CD14-positive monocyte (primary cell): Measurements from ENCODE around the gene ATP4A. TPM values are rescaled to one million over a fixed set of nuclear protein-coding genes. Genes with fewer than 3 reads are reported as not detected.
A peak's percentile ranks its signal among the peaks of the same experiment; 100 is the strongest.

Experiments used
- DNase-seq, 3 donors: peaks; one replicate each; pipeline ENCODE4 v3.0.0-alpha.2; 2011 to 2022
- H2AFZ ChIP-seq: 2 replicates; pipeline ENCODE4 v1.6.0; 2012; ENCODE audit warnings: mild to moderate bottlenecking, low read depth, low read length, inconsistent platforms; ENCODE audit not compliant: insufficient read depth, poor library complexity, severe bottlenecking
- H3K27ac ChIP-seq, 2 donors: 1 replicate in 1 of 2; 2 replicates in 1 of 2; pipeline ENCODE4 v1.5.1; 2012 to 2013; ENCODE audit warnings: low read length in 2 of 2, control low read depth in 1 of 2, inconsistent platforms in 1 of 2, low read depth in 1 of 2, mild to moderate bottlenecking in 1 of 2
- H3K27me3 ChIP-seq, 2 donors: one replicate each; pipeline versions ENCODE4 v1.6.0 to v1.6.1; 2011 to 2013; ENCODE audit warnings: low read length in 2 of 2; ENCODE audit not compliant: control insufficient read depth in 2 of 2, insufficient read depth in 2 of 2
- H3K36me3 ChIP-seq, 2 donors: replicated peaks in 1 of 2; 1 replicate in 1 of 2; 2 replicates in 1 of 2; pipeline versions ENCODE4 v1.5.1 to v1.6.1; 2012 to 2013; ENCODE audit warnings: low read length in 2 of 2, control low read depth in 1 of 2, inconsistent platforms in 1 of 2, mild to moderate bottlenecking in 1 of 2; ENCODE audit not compliant: insufficient read depth in 2 of 2, control insufficient read depth in 1 of 2
- H3K4me1 ChIP-seq, 2 donors: 1 replicate in 1 of 2; 2 replicates in 1 of 2; pipeline versions ENCODE4 v1.5.1 to v1.6.1; 2012 to 2013; ENCODE audit warnings: low read length in 2 of 2, control low read depth in 1 of 2, inconsistent platforms in 1 of 2, mild to moderate bottlenecking in 1 of 2, moderate library complexity in 1 of 2; ENCODE audit not compliant: insufficient read depth in 2 of 2, control insufficient read depth in 1 of 2
- H3K4me2 ChIP-seq: replicated peaks from 2 replicates; pipeline ENCODE3; 2012; ENCODE audit warnings: low read length, moderate library complexity, mild to moderate bottlenecking; ENCODE audit not compliant: poor library complexity, severe bottlenecking; ENCODE audit errors: extremely low read depth
- H3K4me3 ChIP-seq, 3 experiments: fragments of 200-600 bp in 1 of 3; sonication (generic) in 1 of 3; replicated peaks in 1 of 3; 1 replicate in 2 of 3; 2 replicates in 1 of 3; pipeline ENCODE4 v1.5.1; 2011 to 2013; ENCODE audit warnings: low read length in 3 of 3, mild to moderate bottlenecking in 3 of 3, control low read depth in 2 of 3, low read depth in 2 of 3, inconsistent platforms in 1 of 3, moderate library complexity in 1 of 3
- H3K79me2 ChIP-seq: 2 replicates; pipeline ENCODE4 v1.6.0; 2012; ENCODE audit warnings: mild to moderate bottlenecking, control low read depth, inconsistent platforms, low read length, moderate library complexity; ENCODE audit not compliant: insufficient read depth
- H3K9ac ChIP-seq: 2 replicates; pipeline ENCODE4 v1.6.0; 2017; ENCODE audit warnings: low read length, mild to moderate bottlenecking; ENCODE audit not compliant: insufficient read depth, poor library complexity, severe bottlenecking
- H3K9me3 ChIP-seq, 2 donors: replicated peaks in 1 of 2; 1 replicate in 1 of 2; 2 replicates in 1 of 2; pipeline versions ENCODE4 v1.5.1 to v1.6.1; 2012 to 2013; ENCODE audit warnings: low read length in 2 of 2, control low read depth in 1 of 2; ENCODE audit not compliant: control insufficient read depth in 1 of 2, insufficient read depth in 1 of 2
- H4K20me1 ChIP-seq: 2 replicates; pipeline ENCODE4 v1.6.0; 2012; ENCODE audit warnings: mild to moderate bottlenecking, low read length, control low read depth, moderate library complexity; ENCODE audit not compliant: insufficient read depth
- H3K27ac Mint-ChIP-seq, 7 donors: one replicate each; pipeline ENCODE4 v1.8.0; 2020; ENCODE audit warnings: mild to moderate bottlenecking in 7 of 7, mixed read lengths in 7 of 7, moderate library complexity in 6 of 7, inconsistent platforms in 2 of 7
- H3K27me3 Mint-ChIP-seq, 3 donors: one replicate each; pipeline ENCODE4 v1.8.0; 2021 to 2022; ENCODE audit warnings: low read depth in 3 of 3, mild to moderate bottlenecking in 3 of 3, mixed read lengths in 3 of 3, moderate library complexity in 3 of 3, inconsistent platforms in 1 of 3
- H3K36me3 Mint-ChIP-seq, 2 donors: one replicate each; pipeline ENCODE4 v1.8.0; 2020; ENCODE audit warnings: mixed read lengths in 2 of 2, inconsistent platforms in 1 of 2, mild to moderate bottlenecking in 1 of 2
- H3K4me1 Mint-ChIP-seq: one replicate; pipeline ENCODE4 v1.8.0; 2020; ENCODE audit warnings: mild to moderate bottlenecking, mixed read lengths
- H3K4me3 Mint-ChIP-seq, 2 donors: one replicate each; pipeline ENCODE4 v1.8.0; 2020; ENCODE audit warnings: mild to moderate bottlenecking in 2 of 2, mixed read lengths in 2 of 2, moderate library complexity in 1 of 2
- H3K9me3 Mint-ChIP-seq, 7 donors: one replicate each; pipeline ENCODE4 v1.8.0; 2020 to 2022; ENCODE audit warnings: mixed read lengths in 7 of 7, mild to moderate bottlenecking in 6 of 7, moderate library complexity in 6 of 7, inconsistent platforms in 2 of 7
- WGBS: methylation state at CpG from one replicate; pipeline ENCODE4 v1.1.5; 2013; ENCODE audit warnings: missing lambda C conversion rate; ENCODE audit not compliant: insufficient coverage; 5-methylcytosine and 5-hydroxymethylcytosine counted together
- intact Hi-C, 2 donors: fragments of 100-400 bp; cut with micrococcal nuclease; formaldehyde crosslinking; loops; one replicate each; pipeline versions ENCODE4 v1.15.0 to v1.15.1; 2023
- polyA plus RNA-seq, 3 donors: library from polyadenylated mRNA; depleted of rRNA in 1 of 3; unstranded in 2 of 3; stranded (reverse) in 1 of 3; fragments of 300-500 nt in 2 of 3; fragments of >200 nt in 1 of 3; fragmentation: Illumina TruSeq in 2 of 3; gene quantifications; 1 replicate in 2 of 3; 2 replicates in 1 of 3; pipeline ENCODE4 v1.2.3, GENCODE V29; 2012 to 2021
- TF ChIP-seq, protein P1 (sequence below): fragments of 200-600 bp; IDR thresholded peaks from one replicate; pipeline ENCODE4 v1.8.0; 2022; ENCODE audit warnings: antibody characterized with exemption, mild to moderate bottlenecking

ATP4A gene
- polyA plus RNA-seq, 3 donors: not detected

DNA sequence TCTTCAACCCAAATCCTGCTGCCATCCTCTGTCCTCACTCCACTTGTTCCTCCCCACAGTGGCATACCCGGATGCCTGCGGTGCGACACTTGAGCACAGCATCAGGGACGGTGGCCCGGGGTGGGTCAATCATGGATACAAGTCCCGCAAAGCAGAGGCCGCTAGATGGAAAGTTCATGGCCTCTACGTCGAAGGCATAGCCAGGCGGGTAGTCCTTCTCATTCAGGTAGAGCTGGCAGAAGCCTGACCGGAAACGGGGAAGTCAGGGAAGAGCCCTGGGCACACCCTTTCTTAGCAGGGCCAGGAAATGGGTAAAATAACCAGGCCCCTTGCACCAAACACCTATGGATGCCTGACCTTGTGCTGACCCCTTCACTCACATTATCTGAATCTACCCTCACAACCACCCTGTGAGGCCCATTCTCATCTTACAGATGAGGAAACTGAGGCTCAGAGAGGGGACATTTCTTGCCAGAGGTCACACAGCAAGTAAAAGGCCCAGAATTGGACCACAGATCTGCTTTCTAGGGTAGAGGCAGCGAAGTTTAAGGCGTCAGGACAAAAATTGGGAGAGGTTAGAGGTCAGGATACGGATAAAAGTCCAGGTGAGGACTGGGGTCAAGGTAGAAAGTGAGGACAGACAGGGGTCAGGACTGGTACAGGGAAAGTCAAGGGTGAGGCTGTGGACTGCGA lies 6.5 kb downstream of the ATP4A start:
- peak overlapping the region; percentile 78 for H2AFZ ChIP-seq
- peaks cover 36 to 44% (median 37%) of the 10 kb centered on the region in 3 donors for H3K27me3 Mint-ChIP-seq

DNA sequence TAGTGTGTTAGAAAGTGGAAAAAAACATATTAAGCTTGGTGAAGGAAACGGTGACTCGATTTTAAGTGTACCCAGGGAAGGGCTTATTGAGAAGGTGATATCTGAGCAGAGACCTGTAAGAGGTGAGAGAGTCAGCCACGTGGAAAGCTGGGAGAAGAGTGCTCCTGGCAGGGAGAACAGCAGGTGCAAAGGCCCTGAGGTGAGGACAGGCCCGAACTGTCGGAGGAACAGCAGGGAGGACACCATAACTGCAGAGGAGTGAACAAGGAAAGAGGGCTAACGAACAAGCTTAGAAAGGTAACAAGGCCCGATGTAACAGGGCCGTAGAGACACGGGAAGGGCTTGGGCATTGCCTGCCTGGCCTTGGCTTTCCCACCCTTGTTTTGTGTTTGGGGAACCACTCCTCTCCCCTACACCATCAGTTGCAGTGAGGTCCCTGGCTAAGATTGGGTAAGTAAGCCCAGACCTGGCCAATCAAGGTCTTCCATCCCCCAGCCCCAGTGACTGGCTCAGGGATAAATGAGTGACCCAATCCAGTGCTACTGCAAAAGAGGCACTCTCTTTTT lies 7.3 kb downstream of the ATP4A start:
- Mint-ChIP-seq H3K27ac (no peak overlapping the region), H3K36me3 (peaks cover 0 to 2% of the 10 kb centered on the region in 2 donors)
- WGBS: 87% methylated on average over 6 of the region's 9 CpGs

More for the DNA sequence above, 6.5 kb downstream of the ATP4A start:
- intact Hi-C loops: no loop called here
- H3K4me1 Mint-ChIP-seq: peaks cover 10% of the 10 kb centered on the region
- peak overlapping the region in 1 of 3 experiments; percentile 75 for H3K4me3 ChIP-seq
- H3K79me2 ChIP-seq: no peaks in the 10 kb centered on the region
- H4K20me1 ChIP-seq: no peaks in the 10 kb centered on the region
- no peak overlapping the region for H3K9ac ChIP-seq
- no peak overlapping the region for H3K27ac Mint-ChIP-seq
- TF ChIP-seq, protein P1, sequence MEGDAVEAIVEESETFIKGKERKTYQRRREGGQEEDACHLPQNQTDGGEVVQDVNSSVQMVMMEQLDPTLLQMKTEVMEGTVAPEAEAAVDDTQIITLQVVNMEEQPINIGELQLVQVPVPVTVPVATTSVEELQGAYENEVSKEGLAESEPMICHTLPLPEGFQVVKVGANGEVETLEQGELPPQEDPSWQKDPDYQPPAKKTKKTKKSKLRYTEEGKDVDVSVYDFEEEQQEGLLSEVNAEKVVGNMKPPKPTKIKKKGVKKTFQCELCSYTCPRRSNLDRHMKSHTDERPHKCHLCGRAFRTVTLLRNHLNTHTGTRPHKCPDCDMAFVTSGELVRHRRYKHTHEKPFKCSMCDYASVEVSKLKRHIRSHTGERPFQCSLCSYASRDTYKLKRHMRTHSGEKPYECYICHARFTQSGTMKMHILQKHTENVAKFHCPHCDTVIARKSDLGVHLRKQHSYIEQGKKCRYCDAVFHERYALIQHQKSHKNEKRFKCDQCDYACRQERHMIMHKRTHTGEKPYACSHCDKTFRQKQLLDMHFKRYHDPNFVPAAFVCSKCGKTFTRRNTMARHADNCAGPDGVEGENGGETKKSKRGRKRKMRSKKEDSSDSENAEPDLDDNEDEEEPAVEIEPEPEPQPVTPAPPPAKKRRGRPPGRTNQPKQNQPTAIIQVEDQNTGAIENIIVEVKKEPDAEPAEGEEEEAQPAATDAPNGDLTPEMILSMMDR: no peak
- H3K9me3 ChIP-seq: peaks cover 0 to 5% of the 10 kb centered on the region in 2 donors
- DNase-seq: no peak
- H3K4me1 ChIP-seq: peaks cover 11 to 14% of the 10 kb centered on the region in 2 donors
- H3K4me2 ChIP-seq: peak overlapping the region; percentile 80
- H3K9me3 Mint-ChIP-seq: peaks cover 0 to 13% (median 2%) of the 10 kb centered on the region in 7 donors
- H3K27ac ChIP-seq: no peak overlapping the region
- no peaks in the 10 kb centered on the region for H3K36me3 Mint-ChIP-seq
- 93% methylated on average over 16 of the region's 16 CpGs for WGBS
- peak overlapping the region; percentile 44 to 78 for H3K4me3 Mint-ChIP-seq
- H3K27me3 ChIP-seq: peaks cover 0 to 23% of the 10 kb centered on the region in 2 donors
- no peaks in the 10 kb centered on the region for H3K36me3 ChIP-seq

More for the DNA sequence above, 7.3 kb downstream of the ATP4A start:
- Histone ChIP-seq H3K4me1 (peaks cover 11 to 14% of the 10 kb centered on the region in 2 donors), H4K20me1 (no peaks in the 10 kb centered on the region), H3K79me2 (no peaks in the 10 kb centered on the region), H3K9ac (no peak overlapping the region), H3K36me3 (no peaks in the 10 kb centered on the region), H3K4me3 (no peak overlapping the region), H3K27ac (no peak overlapping the region), H2AFZ (no peak overlapping the region), H3K4me2 (no peak overlapping the region), H3K27me3 (peaks cover 0 to 23% of the 10 kb centered on the region in 2 donors), H3K9me3 (peaks cover 0 to 5% of the 10 kb centered on the region in 2 donors)
- TF ChIP-seq, protein P1: no peak
- intact Hi-C loops: no loop called here
- Mint-ChIP-seq H3K27me3 (peaks cover 35 to 44% (median 36%) of the 10 kb centered on the region in 3 donors), H3K4me1 (peaks cover 10% of the 10 kb centered on the region), H3K9me3 (peaks cover 0 to 13% (median 2%) of the 10 kb centered on the region in 7 donors), H3K4me3 (peak overlapping the region; percentile 40 to 43)
- peak in 1 of 3 donors; percentile 1 for DNase-seq
